NCI-H1092 treated with DMSO at 0.1 percent for 48 hours (cell line): ENCODE data around the gene CSRNP3.
"Not testable (repeated sequence)": the region's sequence is repeated elsewhere in the genome, so short reads cannot be mapped to it uniquely, and the experiment has no call there.

Experiments used
- DNase-seq: peaks from one replicate; lab custom pipeline; 2025; lab: John Stamatoyannopoulos, UW

Gene CSRNP3

DNA sequence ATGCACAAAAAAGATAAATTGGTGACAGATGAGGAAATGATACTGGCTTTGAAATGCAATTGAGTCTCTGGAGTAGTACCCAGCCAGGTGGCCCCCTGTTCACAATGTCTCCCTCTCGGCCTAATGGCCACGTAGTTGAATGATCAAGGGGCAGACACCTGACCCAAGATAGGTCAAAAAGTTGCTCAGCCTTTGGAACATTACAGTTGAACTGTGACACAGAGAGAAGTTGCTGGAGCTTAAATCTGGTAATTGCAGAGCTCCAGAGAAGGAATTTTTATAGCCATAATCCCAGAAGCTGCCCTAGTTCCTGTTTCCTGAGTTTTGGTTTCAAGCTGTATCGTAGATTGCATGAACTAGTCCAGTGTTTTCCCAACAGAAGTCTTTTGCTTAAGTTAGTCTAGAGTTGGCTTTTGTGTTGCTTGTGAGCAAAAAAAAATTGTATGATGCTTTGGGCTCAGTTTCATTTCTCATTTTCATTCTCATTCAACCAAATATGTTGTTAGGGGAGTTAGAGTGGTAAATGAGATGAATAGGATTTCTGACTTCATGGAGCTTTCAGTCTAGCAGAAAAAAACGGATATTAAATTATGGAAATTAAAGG, 117.9 kb downstream of the CSRNP3 start:
- no peak for DNase-seq

DNA sequence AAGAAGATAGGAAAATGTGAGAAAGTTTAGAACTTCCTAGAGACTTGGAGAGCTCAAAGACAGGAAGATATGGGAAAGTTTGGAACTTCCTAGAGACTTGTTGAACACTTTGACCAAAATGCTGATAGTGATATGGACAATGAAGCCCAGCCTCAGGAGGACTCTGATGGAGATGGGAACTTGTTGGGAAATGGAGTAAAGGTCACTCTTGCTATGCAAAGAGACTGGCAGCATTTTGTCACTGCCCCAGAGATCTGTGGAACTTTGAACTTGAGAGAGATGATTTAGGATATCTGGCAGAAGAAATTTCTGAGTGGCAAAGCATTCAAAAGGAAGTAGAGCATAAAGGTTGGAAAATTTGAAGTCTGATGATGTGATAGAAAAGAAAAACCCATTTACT, 121.5 kb downstream of the CSRNP3 start:
- not testable (repeated sequence) for DNase-seq

DNA sequence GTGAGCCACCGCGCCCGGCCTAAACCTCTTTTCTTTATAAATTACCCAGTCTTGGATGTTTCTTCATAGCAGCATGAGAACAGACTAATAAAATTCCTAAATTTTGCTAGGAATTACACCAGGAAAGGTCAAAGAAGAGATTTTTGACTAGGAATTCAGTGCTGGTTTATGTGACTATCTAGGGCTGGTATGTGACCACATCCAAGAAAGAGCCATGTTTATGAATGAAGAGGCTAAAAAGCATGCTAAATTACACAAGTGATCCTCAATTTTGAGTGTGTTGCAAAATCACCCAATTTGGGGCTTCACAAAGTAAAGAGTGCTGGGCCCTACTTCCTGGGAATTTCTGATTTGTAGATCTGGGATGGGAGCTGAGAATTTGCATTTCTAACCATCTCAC, 123.6 kb downstream of the CSRNP3 start:
- no peak for DNase-seq

DNA sequence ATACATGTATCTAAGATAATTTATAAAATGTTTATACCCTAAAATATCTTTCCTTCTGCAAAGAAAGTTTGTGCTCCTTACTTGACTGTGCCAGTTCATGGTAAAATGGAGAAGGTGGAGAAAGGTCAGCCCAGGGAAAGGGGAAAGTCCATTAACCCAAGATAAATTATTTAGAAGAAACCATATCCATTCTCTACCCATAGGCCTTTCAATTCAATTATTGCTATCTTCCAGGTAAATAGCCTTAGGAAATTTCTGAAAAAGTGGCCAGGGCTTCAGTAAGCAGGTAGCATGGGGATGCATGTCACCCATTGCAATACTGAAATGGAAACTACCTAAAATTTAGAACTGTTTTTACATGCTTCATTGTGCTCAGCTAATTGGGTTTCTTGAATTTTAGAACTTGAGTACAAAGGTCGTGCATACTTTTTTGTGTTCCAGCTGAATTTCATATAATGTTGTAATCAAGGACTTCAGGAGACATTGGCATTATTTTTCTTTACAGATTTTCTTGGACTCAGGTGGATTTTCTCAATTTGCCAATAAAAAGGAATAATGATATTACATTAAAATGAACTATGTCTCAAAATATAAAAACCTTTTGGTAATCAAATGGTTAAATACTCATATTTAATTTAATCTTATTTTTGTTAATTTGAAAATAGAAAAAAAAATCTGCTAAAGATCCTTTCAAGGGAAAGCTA, 124.9 kb downstream of the CSRNP3 start:
- no peak for DNase-seq

DNA sequence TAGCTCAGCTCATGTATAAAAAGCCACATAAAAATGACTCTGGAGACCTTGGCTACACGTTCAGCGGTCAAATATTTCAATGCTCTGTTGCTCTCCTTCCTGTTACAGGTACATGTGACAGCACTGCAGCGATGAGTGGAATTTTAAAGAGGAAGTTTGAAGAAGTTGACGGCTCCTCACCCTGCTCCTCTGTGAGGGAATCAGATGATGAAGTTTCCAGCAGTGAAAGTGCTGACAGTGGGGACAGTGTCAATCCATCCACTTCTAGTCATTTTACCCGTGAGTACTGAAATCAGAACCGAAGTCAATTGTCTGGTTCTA, 125.4 kb downstream of the CSRNP3 start:
- no peak for DNase-seq

DNA sequence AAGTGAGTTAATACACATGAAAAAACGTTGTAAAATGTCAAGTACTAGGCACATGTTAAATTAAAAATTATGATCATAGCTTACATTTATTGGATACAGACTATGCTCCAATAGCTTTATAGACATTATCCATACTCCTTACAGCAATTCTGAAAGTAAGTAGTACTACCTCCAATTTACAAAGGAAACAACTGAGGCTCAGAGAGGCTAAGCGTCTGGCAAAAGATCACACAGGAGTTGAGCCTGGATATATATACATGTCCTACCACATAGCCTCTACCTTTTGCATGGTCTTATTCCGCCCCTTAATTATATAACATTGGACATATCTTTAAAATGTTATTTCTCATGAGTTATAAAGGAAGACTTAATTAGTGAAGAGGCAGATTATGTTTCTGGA, 127.3 kb downstream of the CSRNP3 start:
- no peak for DNase-seq

DNA sequence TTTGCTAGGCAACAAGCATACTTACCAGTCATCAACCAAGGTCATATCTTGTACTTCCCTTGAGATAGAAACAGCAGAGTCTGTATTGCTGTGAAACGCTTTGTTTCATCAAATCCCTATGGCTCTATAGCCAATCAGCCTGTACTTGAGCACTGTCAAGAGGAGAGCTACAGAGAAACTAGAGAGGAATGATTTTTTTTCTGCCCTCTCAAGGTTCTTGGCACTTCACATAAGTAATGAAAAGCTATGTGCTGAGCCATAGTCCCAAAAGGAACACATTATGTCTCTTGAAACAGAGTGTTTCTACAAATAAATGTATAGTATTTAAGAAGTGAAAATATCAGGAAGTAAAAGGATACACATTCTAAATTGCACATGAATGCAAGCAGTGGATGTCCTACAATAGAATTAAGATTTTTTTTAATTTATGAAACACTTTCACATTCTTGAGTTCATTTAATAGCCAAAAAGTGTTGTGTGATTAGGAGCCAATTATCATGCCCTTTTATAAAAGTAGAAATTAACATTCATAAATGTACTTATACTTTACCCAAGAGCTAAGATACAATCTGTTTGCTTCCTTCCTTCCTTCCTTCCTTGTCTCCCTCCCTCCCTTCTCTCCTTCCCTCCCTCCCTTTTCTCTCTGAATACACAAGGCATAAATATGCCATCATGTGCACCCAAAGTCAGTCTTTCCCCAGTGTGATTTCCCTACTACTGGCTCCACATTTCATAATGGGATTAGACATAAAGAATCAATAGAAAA, 131.8 kb downstream of the CSRNP3 start:
- no peak for DNase-seq

DNA sequence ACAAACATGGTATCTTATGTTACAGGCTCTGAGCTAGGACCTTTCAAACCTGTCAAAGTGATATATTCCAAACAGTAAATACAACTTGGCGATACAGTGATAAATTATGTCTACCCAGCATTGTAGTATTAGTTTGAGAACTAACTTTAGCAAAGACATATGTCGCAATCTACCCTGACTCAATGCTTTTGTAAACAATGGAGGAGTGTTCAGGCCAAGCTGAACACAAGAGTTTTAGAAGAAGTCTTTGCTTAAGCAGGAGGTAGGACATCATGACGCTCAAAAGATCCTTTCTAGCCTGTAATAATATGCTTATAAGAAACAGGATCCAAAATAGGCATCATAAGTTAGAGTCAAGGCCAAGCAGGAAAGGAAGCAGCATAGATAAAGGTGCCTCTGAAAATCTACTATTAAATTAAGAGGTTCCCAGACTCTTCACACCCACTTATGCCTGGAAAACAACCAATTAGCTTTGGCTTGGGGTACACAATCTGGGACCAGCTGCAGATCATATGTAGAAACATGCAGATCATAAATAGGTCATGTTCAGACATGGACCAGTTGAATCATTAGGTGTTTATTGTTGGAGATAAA, 132.5 kb downstream of the CSRNP3 start:
- no peak for DNase-seq

DNA sequence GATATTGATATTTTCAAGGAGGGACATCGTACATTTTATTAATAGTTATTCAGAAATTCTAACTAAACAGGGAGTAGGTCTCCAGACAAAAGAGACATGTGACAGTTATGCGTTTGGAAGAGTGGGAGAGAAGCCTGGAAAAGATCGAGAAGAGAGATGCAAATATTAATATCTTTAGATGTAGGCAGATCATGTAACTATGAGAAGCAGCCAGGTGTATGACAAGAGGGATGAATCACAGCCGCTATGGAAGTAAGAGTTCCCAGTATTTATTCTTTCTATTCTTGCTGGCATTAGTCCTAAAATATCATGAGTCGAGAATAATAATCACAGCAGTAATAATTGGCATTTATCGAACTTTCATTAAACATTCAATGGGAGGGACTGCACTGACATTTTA, 140.2 kb downstream of the CSRNP3 start:
- no peak for DNase-seq

DNA sequence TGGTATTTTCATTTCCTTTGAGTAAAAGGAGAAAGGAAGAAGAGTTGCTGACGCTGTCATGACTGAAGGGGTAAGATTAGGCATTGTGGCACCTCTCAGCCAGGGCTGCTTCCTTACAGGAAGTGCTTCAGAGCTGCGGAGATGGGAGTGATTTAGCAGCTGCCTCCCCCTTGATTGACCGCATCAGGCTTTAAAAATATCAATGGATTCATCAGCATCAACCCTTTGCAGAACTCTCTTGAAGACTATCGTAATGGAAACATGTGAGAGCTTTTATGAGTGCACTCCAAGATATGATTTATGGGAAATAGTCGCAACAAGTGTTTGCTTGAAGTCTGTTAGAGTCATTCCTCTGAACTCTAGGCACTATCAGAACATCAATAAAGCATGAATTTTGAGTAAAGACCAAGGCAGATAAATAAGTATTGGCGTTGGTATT, 141.1 kb downstream of the CSRNP3 start:
- DNase-seq, result no peak

DNA sequence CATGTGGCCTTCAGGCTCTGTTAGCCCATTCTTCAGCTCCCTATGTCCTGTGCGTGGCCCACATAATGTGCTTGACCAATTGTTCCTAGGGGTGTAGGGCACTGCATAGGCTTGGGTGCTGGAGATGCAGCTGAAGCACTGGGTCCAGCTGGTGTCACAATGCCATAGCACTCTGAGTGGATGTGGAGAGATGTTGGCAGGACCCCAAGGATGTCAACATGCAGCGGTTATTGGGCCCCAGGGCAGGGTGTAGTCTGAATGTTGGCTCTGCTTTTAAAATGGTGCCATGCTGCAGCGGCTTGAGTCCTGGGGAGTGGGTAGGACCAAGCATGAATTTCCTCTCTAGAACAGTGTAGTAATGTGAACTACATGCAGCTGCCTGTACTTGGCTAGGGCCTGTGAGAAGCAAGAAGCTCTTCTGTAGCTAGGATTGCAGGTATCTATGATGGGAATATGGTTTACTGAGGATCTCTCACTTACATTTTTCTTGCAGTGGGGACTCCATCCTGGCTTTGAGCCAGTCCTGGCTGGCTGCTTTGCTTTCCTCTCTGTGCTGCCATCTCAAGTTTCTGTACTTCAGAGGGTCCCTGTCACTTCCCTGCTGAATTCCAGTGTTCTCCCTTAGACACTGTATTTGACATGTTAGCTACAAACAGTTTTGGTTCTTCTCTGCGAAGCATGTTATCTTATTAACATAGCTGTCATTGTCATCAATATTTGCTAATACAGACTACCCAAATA, 148.4 kb downstream of the CSRNP3 start:
- peak; percentile 5 for DNase-seq

DNA sequence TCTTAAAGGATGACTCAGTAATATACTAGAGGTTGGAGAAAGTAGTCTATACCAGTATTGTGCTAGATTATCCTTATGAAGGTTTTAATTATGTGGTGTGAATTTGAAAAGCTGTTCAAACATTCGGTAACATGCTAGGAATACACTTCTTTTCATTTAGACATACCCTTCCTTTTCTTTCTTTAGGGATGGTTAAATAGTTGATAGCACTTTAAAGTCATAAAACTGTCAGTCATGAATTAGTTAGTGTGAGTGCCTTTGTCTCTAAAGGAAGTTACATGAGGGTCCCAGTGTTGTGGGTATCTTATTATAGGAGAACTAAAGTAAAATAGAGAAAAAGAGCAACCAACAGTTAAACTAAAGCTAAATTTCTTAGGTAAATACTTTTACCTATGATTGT, 149.3 kb downstream of the CSRNP3 start:
- no peak for DNase-seq

DNA sequence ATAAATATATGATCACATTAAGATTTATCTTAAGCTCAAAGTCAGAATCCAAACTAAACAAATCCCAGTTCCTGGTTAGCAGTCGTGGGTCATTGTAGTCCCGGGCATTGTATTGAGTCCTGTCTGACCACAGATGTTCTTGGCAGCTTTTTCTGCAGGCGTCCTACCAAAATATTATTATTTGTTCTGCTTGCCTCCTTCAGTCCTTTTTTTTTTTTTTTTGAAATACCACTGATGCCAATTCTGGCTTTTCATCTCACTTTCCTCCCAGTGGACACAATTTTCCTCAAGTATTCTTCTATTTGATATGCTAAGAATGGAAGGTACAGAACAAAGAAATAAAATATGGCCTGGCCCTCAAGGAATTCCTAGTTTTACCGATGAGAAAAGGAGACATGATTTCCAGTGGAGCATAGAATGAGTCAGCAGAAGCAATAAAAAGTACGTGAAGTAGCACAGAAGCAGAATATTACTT, 151.6 kb downstream of the CSRNP3 start:
- no peak for DNase-seq

DNA sequence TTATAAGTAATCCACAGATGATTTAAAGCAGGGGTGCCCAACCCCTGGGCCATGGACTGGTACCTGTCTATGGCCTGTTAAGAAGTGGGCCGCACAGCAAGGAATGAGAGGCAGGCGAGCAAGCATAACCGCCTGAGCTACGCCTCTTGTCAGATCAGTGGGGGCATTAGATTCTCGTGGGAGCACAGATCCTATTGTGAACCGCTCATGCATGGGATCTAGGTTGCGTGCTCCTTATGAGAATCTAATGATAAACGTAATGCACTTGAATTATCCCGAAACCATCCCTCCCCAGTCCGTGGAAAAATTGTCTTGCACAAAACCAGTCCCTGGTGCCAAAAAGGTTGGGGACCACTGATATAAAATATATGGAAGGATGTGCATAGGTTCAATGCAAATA, 153.7 kb downstream of the CSRNP3 start:
- DNase-seq, result no peak

DNA sequence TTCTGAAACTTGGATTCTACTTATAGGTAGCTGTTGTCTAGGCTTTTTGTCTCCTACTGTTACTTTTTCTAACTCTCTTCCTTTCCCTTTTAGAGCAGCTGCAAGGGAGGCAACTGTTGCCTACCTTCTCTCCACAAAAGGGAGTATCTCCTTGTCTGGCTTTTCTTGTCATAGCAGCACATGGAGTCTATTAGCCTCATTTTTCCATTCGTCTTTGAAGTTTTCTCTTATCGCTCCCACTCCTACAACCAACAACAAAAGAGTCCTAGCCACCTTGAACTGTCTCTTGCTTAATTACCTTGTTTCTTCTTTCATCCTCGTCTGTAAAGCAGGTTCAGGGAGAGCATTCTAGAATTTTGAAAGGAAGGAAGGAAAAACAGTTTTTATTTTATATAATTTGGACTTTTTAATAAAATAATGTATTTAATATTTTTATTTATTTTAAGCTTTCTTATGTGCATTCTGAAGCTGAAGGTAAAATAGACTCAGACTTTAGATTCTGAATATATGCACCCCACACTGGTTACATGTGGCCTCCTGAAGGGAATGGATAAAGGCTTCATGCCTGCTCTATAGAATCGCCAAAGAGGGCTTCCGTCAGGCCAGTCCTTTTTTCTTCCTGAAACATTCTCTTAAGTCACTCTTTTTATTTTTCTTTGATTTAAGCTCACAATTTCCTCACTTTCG, 154.4 kb downstream of the CSRNP3 start:
- DNase-seq, result no peak

DNA sequence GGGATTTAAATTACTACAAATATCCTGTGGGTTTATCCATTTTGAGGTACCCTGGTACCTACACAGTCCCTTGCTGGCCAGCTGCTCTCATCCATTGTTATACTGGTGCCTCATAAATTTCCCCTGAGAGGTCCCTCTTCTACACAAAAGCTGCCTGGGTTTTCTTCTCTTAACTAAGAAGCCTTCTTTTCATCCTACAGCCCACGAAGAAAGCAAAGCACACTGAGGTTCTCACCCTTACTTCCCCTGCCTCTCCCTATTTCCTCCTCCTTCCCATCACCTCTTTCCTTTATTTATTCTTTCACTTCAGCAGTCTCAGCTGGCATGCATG, 154.9 kb downstream of the CSRNP3 start:
- peak; percentile 12 for DNase-seq

DNA sequence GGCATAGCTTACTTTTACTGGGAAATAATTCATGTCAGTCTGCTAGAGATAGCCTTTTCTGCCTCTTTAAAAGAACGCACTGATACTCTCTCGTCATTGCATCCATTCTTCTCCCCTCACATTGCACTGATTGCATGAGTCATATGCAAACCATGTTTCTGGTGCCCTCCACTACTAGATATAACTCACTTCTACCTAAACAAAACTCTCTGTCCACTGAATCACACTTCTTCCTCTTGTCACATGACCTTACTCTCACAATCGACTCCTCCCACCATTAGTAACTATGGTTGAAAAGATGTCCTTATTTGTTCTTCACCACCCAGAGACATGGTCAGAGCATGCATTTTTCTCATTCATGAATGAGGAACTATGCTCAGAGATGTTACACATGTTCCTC, 158.0 kb downstream of the CSRNP3 start:
- DNase-seq, result no peak

DNA sequence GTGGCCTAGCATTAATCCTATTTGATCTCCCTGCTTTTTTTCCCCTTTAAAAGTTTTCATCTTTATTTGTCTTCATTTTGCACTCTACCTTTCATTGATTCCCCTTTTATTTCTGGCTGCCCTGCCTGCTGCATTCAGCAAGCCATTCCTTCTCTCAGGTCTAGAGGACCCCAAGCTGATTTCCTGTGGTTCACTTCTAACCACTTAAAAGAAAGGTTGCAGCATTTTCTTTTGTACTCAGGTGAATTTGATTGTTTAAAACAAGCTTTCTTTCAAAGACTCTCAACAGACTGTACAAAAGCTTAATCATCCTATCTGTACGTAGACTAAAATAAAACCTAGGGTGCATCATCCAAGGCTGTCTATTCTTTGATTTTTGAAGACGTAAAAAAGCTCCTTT, 160.3 kb downstream of the CSRNP3 start:
- no peak for DNase-seq

DNA sequence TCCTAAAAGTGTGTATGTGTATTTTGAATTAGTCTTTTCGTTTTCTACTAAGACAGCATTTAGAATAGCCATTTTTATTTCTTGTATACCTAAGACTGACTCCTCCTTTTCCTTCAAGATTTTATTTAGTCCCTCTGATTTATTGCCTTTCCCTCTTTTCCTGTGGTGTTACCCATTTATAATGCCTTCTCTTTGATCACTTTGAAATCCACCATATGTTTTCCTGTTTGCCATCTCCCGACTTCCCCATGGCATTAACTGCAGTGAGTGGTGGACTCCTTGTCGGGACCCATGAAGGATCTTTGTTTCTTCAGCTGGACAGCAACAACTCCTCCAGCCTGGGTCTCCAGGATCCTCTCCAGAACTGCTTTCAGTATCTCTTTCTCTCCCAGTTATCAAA, 160.7 kb downstream of the CSRNP3 start:
- no peak for DNase-seq

DNA sequence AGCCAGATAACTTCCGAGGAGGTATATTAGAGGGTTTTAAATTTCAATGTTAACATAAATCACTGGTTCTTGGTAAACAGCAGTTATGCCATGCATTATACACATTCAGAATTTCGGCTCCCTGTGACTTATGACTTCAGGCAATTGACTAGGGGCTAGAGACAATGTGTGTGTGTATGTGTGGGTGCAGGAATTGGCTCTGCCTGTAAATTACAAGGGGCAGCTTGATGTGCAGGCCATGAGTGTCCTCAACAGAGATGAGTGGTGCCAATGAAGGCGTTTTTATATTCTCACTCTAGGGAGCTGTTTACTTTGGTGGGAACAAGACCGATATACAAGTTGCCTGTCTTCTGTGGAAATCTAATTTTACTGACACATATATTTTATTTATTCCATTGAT, 161.6 kb downstream of the CSRNP3 start:
- peak; percentile 61 for DNase-seq

DNA sequence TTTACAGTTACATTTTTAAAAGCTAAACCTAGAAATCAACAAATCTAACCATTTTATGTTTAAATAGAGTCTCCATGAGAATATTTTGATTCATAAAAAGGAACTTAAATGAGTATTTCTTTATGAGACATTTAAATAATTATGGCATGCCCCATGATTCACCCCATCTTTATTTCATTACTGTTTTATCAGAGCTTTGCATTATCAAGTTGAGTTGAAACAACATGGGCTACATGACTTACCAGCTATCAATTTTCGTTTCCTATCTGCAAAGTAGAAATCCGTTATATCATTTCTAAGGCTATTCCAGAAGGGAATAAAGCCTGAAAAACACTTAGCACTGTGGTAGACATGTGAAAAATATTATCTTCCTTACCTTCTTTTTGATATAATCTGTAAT, 163.1 kb downstream of the CSRNP3 start:
- DNase-seq, result no peak

DNA sequence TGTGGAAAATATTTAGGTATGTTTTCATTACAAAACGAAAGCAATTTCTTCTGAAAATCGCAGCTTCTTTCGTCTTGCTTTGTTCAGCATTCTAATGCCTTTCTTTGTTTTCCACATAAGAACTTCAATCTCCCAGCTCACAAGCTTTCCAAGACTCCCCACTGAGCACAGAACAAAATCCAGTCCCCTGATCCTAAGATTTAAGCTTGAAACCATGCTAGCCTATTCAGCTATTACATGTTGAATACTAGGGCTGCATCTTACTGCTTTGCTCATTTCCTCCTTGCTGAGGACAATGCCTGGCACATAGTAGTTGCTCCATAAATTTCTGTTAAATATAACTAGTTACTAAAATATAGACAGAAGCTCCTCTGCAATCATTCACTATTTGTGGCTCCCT, 163.9 kb downstream of the CSRNP3 start:
- DNase-seq, result no peak
